Fibroblast of pulmonary artery (primary cell): ENCODE data around the gene TAPT1.

Experiments used
- DNase-seq: peaks from one replicate; pipeline ENCODE4 v3.0.0-alpha.2; 2010; ENCODE audit warnings: low read depth
- H3K4me3 ChIP-seq: replicated peaks from 2 replicates; pipeline ENCODE4 v1.5.1; 2011; ENCODE audit warnings: low read depth, mild to moderate bottlenecking, control low read depth, low read length, moderate library complexity
- TF ChIP-seq, protein P1 (sequence below): IDR thresholded peaks from 2 replicates; pipeline ENCODE4 v1.5.1; 2011; ENCODE audit warnings: mild to moderate bottlenecking, control low read depth, low read length, inconsistent platforms; ENCODE audit errors: missing control alignments

Gene TAPT1

DNA sequence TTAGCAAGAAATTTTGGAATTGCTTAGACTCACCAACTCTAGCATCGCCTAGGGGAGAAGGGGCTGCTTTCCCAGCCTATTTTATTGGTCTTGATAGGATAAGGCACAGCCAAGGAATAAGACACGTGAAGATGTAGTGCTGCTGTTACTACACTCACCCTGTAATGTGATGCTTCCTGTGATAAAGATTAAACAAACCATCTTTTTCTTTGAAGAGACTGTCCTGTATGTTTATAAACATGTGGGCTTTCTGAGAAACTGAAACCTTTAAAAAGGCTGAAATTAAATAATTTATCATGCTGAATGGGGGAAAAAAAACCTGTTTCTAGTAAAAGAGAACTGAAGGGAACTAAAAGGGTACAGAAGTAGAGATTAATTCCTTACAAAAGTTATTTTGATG, 13.2 kb downstream of the TAPT1 start:
- no peak overlapping the region for H3K4me3 ChIP-seq
- TF ChIP-seq, protein P1, sequence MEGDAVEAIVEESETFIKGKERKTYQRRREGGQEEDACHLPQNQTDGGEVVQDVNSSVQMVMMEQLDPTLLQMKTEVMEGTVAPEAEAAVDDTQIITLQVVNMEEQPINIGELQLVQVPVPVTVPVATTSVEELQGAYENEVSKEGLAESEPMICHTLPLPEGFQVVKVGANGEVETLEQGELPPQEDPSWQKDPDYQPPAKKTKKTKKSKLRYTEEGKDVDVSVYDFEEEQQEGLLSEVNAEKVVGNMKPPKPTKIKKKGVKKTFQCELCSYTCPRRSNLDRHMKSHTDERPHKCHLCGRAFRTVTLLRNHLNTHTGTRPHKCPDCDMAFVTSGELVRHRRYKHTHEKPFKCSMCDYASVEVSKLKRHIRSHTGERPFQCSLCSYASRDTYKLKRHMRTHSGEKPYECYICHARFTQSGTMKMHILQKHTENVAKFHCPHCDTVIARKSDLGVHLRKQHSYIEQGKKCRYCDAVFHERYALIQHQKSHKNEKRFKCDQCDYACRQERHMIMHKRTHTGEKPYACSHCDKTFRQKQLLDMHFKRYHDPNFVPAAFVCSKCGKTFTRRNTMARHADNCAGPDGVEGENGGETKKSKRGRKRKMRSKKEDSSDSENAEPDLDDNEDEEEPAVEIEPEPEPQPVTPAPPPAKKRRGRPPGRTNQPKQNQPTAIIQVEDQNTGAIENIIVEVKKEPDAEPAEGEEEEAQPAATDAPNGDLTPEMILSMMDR, result no peak
- no peak for DNase-seq

GRCh38 chr4:16212138-16212782, 14.0 kb downstream of the TAPT1 start:
- DNase-seq, result no peak
- TF ChIP-seq, protein P1, result no peak
- H3K4me3 ChIP-seq, result no peak overlapping the region

GRCh38 chr4:16207409-16207808, 18.9 kb downstream of the TAPT1 start:
- H3K4me3 ChIP-seq, result no peak overlapping the region
- DNase-seq, result no peak
- TF ChIP-seq, protein P1, result no peak

- no peak overlapping the region for H3K4me3 ChIP-seq
- TF ChIP-seq, protein P1, result no peak
- DNase-seq, result no peak
Observed at GRCh38 chr4:16206848-16207247, 19.4 kb downstream of the TAPT1 start.

- TF ChIP-seq, protein P1, result no peak
- H3K4me3 ChIP-seq, result no peak overlapping the region
- no peak for DNase-seq
Observed at GRCh38 chr4:16206301-16206700, 20.0 kb downstream of the TAPT1 start.

DNA sequence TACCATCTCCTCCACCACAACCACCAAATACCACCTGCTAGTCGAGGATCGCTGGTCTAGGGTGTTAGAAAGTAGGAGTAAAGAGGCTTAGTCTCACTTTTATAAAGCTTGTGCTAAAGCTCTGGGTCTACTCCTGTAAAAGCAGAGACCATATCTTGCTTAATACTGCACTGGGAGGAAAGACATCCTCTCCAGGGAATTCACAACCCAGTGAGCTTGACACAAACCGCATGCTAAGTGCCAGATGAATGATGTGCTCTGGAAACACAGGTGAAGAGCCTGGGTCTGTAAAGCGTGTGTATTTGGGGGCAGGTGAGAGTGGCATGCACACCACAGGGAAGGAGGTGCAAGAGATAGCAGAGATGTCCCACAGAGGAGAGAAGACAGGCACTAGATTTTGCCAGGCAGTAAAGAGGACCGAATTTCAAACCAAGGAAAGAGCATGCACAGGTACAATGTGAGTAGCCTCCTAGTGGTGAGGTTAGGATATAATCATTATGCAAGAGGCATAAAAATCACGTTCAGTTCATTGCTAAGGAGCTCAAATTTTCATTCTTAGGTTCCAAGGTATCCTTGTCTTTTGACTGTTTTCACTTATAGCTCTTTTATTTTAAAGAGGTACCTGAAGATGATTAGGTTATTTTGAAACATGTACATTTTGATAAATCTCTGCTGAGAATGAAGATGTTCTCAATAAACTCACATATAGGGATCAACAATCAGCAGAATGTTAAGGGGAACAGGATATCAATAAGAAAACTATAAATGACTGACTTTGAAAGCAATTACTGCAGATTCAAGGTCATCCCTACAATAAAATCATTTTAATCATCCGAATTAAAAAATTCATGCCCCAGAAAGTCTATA, 20.7 kb downstream of the TAPT1 start:
- TF ChIP-seq, protein P1, result peak; percentile 63
- no peak for DNase-seq
- H3K4me3 ChIP-seq, result no peak overlapping the region
